Esophagus (tissue), 2 donors: Measurements from ENCODE around the gene C1QTNF3. TPM values are rescaled to one million over a fixed set of nuclear protein-coding genes. Genes with fewer than 3 reads are reported as not detected.
"Not testable (repeated sequence)": the region's sequence is repeated elsewhere in the genome, so short reads cannot be mapped to it uniquely, and the experiment has no call there.

Source experiments
- H3K27ac ChIP-seq, 2 donors: one replicate each; pipeline ENCODE4 v1.5.1; 2013; ENCODE audit warnings: low read depth in 2 of 2, mild to moderate bottlenecking in 2 of 2, inconsistent platforms in 1 of 2, low read length in 1 of 2, moderate library complexity in 1 of 2
- H3K27me3 ChIP-seq, 2 donors: one replicate each; pipeline ENCODE4 v1.6.1; 2013; ENCODE audit warnings: low read length in 2 of 2, control low read depth in 1 of 2, mild to moderate bottlenecking in 1 of 2; ENCODE audit not compliant: insufficient read depth in 2 of 2, control insufficient read depth in 1 of 2
- H3K36me3 ChIP-seq, 2 donors: one replicate each; pipeline ENCODE4 v1.6.1; 2013; ENCODE audit warnings: low read length in 1 of 2; ENCODE audit not compliant: control insufficient read depth in 2 of 2, insufficient read depth in 2 of 2
- H3K4me1 ChIP-seq, 2 donors: one replicate each; pipeline ENCODE4 v1.6.1; 2013; ENCODE audit warnings: low read length in 1 of 2; ENCODE audit not compliant: control insufficient read depth in 2 of 2, insufficient read depth in 2 of 2
- H3K4me3 ChIP-seq, 2 donors: one replicate each; pipeline ENCODE4 v1.5.1; 2013; ENCODE audit warnings: low read length in 2 of 2, mild to moderate bottlenecking in 2 of 2, low read depth in 1 of 2, moderate library complexity in 1 of 2
- H3K9me3 ChIP-seq, 2 donors: one replicate each; pipeline ENCODE4 v1.6.1; 2013; ENCODE audit warnings: mild to moderate bottlenecking in 2 of 2, low read depth in 1 of 2, low read length in 1 of 2, moderate library complexity in 1 of 2; ENCODE audit not compliant: control insufficient read depth in 2 of 2, insufficient read depth in 1 of 2
- WGBS, 2 donors: extraction: QIAGEN DNeasy Blood & Tissue Kit; methylation state at CpG; one replicate each; pipeline ENCODE4 v1.1.7; 2013; 5-methylcytosine and 5-hydroxymethylcytosine counted together
- polyA plus RNA-seq, 2 donors: library from polyadenylated mRNA; stranded (reverse); fragments of 200-250 nt; gene quantifications; one replicate each; pipeline ENCODE4 v1.2.3, GENCODE V29; 2013
- donor health status: healthy with polysubstance abuse.
- donor health status: Bipolar disorder and iron deficiency.

The C1QTNF3 gene, protein sequence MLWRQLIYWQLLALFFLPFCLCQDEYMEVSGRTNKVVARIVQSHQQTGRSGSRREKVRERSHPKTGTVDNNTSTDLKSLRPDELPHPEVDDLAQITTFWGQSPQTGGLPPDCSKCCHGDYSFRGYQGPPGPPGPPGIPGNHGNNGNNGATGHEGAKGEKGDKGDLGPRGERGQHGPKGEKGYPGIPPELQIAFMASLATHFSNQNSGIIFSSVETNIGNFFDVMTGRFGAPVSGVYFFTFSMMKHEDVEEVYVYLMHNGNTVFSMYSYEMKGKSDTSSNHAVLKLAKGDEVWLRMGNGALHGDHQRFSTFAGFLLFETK
- 1 to 10 TPM; 1.2 to 5.0 TPM for polyA plus RNA-seq

DNA sequence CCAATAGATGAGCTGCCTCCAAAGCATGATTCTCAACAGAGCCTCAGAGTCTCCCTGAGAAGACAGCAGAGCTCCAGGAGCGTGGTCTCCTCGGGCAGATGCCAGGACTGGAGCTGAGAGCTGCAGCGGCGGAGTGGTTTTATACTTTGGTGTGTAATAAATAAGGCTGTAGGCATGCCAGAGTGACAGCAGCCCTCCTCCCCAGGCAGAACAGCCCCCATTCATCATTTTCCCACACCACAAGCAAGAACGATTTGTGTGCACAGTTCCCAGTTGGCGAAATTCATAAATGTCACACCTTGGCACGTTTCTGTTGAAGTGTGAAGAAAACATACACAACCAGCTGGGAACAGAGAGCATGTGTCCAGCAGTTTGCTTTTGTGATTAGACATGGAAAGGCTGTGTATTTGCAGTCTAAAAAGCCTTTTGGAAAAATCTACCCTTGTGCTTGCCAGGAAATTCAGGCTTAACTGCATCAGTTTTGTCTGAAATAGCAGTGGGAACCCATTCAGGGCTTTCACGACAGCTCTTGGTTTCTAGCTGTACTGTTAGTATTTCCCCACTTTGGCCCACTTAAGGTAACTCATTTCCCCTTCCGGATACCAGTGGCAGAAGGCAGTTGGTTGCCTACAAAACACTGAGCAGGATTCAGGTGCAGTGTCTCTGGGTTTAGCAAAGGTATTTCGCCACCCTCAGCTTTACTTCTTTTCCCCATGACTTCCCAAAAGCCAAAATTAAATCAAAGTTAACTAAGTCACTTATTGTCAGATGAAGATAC is at the start of gene C1QTNF3:
Gene C1QTNF3 (minus strand): TSS at position 115 of the 778 bp plus-strand sequence. CDS start 88 bp downstream, at position 27.
- Histone ChIP-seq H3K27ac (no peak within 1 kb of the TSS), H3K4me1 (no peaks in the 10 kb centered on the region), H3K4me3 (no peak within 1 kb of the TSS), H3K27me3 (no peaks in the 10 kb centered on the region), H3K9me3 (no peaks in the 10 kb centered on the region), H3K36me3 (no peaks in the 10 kb centered on the region)
- WGBS, 2 donors, result 44 to 56% methylated on average over 10 of the region's 10 CpGs

DNA sequence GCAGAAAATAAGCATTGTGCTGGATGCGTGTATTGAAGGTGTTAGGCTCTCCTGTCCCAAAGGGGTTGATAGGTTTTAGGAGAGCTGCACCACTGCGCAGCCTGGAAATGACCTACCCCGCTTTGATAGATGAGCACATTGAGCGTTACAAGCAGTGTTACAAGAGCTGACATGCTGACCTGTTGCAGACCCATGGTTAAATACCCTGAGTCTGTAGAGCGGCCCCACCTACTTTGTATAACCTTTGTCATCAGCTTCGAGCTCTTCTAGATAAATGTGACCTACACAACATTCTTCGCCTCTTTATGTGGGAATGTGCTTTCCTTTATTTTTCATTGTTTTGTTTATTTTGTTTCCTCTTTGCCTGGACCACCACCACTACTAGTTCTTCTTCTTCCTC is 48.0 kb upstream of the C1QTNF3 start:
- not testable (repeated sequence) for H3K9me3 ChIP-seq, H3K36me3 ChIP-seq, H3K4me3 ChIP-seq, H3K27ac ChIP-seq, H3K4me1 ChIP-seq, H3K27me3 ChIP-seq
- WGBS, 2 donors, result 90% methylated on average over 7 of the region's 7 CpGs

DNA sequence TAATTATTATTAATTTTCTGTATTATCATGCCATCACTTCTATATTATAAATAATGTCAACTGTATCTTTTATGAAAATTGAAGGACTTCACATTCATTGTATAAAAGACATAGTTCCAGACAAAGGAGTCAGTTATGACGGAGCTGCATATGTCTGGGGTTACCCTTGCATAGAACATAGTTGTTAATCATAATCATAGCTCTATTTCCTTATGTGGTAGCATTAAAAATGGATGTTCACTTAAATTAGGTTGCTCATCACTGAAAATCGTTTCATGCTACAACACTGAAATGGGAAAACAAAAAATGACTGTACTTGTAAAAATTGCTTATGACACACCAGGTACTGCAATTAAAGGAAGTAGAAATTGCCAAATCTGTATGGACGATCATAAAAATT is 46.8 kb upstream of the C1QTNF3 start:
- H3K27me3 ChIP-seq, H3K27ac ChIP-seq, H3K9me3 ChIP-seq, H3K4me3 ChIP-seq, H3K4me1 ChIP-seq, H3K36me3 ChIP-seq: not testable (repeated sequence)
- WGBS, 2 donors, result 89 to 94% methylated on average over 2 of the region's 3 CpGs

DNA sequence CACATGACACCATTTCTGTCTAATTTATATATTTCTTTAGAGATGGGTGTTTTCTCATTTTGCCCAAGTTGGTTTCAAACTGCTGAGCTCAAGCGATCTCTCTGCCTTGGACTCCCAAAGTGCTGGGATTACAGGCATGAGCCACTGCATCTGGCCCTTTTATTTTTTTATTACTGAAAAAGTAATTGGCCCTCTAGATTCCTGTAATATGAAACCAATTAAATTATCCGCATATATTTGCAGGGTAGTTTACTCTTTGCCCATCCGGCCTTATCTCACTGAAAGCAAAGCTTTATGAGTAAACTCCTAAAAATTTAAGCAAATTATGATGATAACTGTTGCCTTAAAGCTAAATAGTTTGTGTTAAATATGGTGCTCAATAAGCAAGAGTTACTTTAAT is 44.7 kb upstream of the C1QTNF3 start:
- H3K4me1 ChIP-seq, H3K36me3 ChIP-seq, H3K27ac ChIP-seq, H3K4me3 ChIP-seq, H3K27me3 ChIP-seq, H3K9me3 ChIP-seq: not testable (repeated sequence)
- 75 to 92% methylated on average over 2 of the region's 3 CpGs for WGBS, 2 donors

DNA sequence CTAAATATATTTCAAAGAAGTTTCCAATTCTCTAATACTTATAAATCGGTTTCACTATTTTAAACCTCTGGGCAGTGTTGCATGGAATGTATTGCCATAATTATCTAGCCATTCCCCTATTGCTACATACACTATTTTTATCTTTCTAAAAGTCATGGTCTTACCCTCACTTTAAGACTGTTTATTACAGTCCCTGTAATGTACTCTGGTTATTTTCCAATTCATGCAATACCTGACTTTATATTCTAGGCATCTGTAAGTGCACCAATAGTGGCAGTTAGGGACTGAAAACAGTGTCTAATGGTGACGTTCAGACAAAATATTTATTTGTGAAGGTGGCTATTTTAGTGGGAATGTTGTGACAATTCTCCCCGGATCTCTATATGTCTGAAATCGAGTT is 40.9 kb upstream of the C1QTNF3 start:
- not testable (repeated sequence) for H3K27ac ChIP-seq, H3K9me3 ChIP-seq, H3K27me3 ChIP-seq, H3K4me1 ChIP-seq, H3K4me3 ChIP-seq, H3K36me3 ChIP-seq
- WGBS, 2 donors, result 75 to 76% methylated on average over 4 of the region's 4 CpGs

DNA sequence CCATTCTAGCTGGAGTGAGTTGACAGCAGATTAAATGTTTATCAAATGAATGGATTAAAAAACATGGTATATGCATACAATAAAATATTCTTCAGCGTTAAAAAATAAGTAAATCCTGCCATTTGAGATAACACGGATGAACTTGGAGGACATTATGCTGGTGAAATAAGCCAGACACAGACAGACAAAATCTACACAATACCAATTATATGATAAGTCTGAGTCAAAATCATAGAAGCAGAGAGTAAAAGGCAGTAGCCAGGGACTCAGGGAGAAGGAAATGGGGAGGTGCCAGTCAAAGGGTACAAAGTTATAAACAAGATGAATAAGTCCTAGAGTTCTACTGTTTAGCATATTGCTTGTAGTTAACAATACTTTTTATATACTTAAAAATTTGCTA is 36.5 kb upstream of the C1QTNF3 start:
- not testable (repeated sequence) for H3K4me1 ChIP-seq, H3K27ac ChIP-seq, H3K4me3 ChIP-seq, H3K36me3 ChIP-seq, H3K27me3 ChIP-seq, H3K9me3 ChIP-seq
- 96 to 97% methylated on average over 2 of the region's 2 CpGs for WGBS, 2 donors

DNA sequence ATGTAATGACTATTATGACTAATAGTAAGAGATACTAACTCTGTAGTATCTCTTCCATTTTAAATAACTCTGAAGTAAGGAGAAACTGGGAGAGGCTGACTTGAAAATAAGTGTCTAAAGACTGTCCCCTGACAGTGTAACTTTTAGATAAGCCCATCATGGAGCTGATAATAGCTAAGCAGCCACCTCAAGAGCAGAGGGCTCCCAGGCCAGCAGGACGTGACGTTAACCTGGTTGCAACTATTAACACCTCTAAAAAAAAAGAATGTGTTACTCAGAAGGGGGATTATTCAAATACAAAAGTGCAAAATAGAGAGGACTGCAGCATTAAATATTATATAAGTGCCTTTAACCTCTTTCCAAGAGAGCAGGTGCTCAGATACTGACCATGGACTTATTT is 34.6 kb upstream of the C1QTNF3 start:
- WGBS, 2 donors, result 93 to 94% methylated on average over 2 of the region's 2 CpGs

DNA sequence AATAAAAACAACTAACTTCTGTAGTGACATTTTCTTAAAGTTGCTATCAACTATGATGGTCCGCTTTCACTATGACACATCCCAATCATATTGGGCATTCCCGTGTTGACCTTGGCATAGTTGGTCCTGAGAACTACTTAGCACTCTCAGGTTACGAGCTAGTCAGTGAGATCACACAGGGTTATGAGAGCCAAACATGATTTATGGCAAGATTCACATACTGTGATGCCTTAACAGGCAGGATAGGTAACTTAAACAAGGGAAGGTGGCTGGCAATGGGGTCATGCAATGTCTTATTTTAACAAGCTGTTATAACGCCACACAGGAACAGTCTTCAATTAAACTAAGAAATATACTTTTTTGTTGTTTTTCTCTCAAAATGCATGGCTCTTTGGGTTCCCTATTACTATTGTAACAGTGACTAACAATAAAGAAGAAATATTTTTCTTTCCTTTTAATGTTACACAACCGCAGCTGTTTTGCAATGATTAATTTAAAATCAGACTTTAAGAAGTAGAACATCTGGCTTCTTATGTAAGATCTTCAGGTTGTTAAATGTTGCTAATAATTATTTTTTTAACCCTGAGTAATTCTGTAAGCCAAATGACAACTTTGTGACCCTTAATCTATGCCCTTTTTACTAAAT is 33.8 kb upstream of the C1QTNF3 start:
- H3K36me3 ChIP-seq, H3K4me1 ChIP-seq, H3K27ac ChIP-seq, H3K27me3 ChIP-seq, H3K9me3 ChIP-seq, H3K4me3 ChIP-seq: not testable (repeated sequence)
- 78 to 84% methylated on average over 2 of the region's 5 CpGs for WGBS, 2 donors

More for the DNA sequence above, 34.6 kb upstream of the C1QTNF3 start:
- not testable (repeated sequence) for H3K27me3 ChIP-seq, H3K27ac ChIP-seq, H3K4me1 ChIP-seq, H3K36me3 ChIP-seq, H3K9me3 ChIP-seq, H3K4me3 ChIP-seq

DNA sequence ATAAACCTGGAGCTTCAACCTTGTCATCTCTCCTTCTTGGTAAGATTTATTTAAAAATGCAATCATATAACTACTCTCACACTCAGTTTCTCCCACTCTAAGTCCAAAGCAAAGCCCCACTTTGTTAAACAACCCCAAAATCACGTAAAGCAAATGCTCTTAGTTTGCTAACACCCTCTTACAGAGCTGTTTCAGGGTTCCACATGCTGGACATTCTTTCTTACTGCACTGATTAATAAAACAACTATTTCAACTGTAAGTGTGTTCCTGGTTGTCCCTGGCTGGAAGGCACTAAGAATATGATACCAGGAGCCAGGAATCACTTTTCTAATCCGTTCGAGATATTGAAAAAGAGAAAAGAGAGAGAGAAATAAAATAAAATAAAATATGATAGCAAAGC is 31.5 kb upstream of the C1QTNF3 start:
- WGBS, 2 donors, result 84 to 86% methylated on average over 3 of the region's 3 CpGs
- H3K4me1 ChIP-seq, result not testable (repeated sequence)

More for the DNA sequence above, 31.5 kb upstream of the C1QTNF3 start:
- not testable (repeated sequence) for H3K36me3 ChIP-seq, H3K9me3 ChIP-seq, H3K4me3 ChIP-seq, H3K27ac ChIP-seq, H3K27me3 ChIP-seq
